Stimulated activated effector memory CD8-positive, alpha-beta T cell treated with anti-CD3 and anti-CD28 coated beads, Interleukin-12 subunit alpha, Interleukin-12 subunit beta, amount 100 ng/mL, for 72 hours (primary cell): Measurements from ENCODE around the gene ACO1.

Experiments
- ATAC-seq: fragments of 150-1000 bp; cut with Tn5 transposase; 2 replicates; pipeline ENCODE4 v1.10.0; 2021
- DNase-seq, 2 donors: peaks; one replicate each; pipeline ENCODE4 v3.0.0; 2021 to 2022; ENCODE audit warnings: low spot score in 2 of 2
- H3K27ac Mint-ChIP-seq: one replicate; pipeline ENCODE4 v1.8.0; 2022; ENCODE audit warnings: mild to moderate bottlenecking, mixed read lengths
- H3K36me3 Mint-ChIP-seq: one replicate; pipeline ENCODE4 v1.8.0; 2022; ENCODE audit warnings: mild to moderate bottlenecking, mixed read lengths
- H3K4me1 Mint-ChIP-seq: one replicate; pipeline ENCODE4 v1.8.0; 2022; ENCODE audit warnings: mixed read lengths
- H3K4me3 Mint-ChIP-seq: one replicate; pipeline ENCODE4 v1.8.0; 2022; ENCODE audit warnings: mild to moderate bottlenecking, mixed read lengths
- H3K9me3 Mint-ChIP-seq: one replicate; pipeline ENCODE4 v1.8.0; 2022; ENCODE audit warnings: mixed read lengths

The ACO1 gene

GRCh38 chr9:32483343-32483742 is 98.9 kb downstream of the ACO1 start:
- peak overlapping the region; percentile 55 for H3K27ac Mint-ChIP-seq

GRCh38 chr9:32486839-32487562 is 102.6 kb downstream of the ACO1 start:
- Mint-ChIP-seq H3K9me3 (no peaks in the 10 kb centered on the region), H3K4me3 (no peak overlapping the region), H3K4me1 (no peaks in the 10 kb centered on the region), H3K27ac (peak overlapping the region; percentile 27), H3K36me3 (peaks cover 81% of the 10 kb centered on the region)
- ATAC-seq (no peak), DNase-seq (no peak)

More at GRCh38 chr9:32483343-32483742, 98.9 kb downstream of the ACO1 start:
- Mint-ChIP-seq H3K36me3 (peaks cover 97% of the 10 kb centered on the region), H3K4me3 (no peak overlapping the region), H3K9me3 (no peaks in the 10 kb centered on the region), H3K4me1 (no peaks in the 10 kb centered on the region)
- DNase-seq (no peak), ATAC-seq (no peak)

- no peaks in the 10 kb centered on the region for H3K9me3 Mint-ChIP-seq
- DNase-seq = no peak
Observed at GRCh38 chr9:32487981-32488380, 103.5 kb downstream of the ACO1 start.

GRCh38 chr9:32490601-32491000 is 106.2 kb downstream of the ACO1 start:
- DNase-seq = no peak
- no peak for ATAC-seq
- H3K4me1 Mint-ChIP-seq = no peaks in the 10 kb centered on the region
- H3K27ac Mint-ChIP-seq = no peak overlapping the region
- peaks cover 75% of the 10 kb centered on the region for H3K36me3 Mint-ChIP-seq
- no peak overlapping the region for H3K4me3 Mint-ChIP-seq
- no peaks in the 10 kb centered on the region for H3K9me3 Mint-ChIP-seq

More at GRCh38 chr9:32487981-32488380, 103.5 kb downstream of the ACO1 start:
- Mint-ChIP-seq H3K4me1 (no peaks in the 10 kb centered on the region), H3K27ac (no peak overlapping the region), H3K4me3 (no peak overlapping the region), H3K36me3 (peaks cover 78% of the 10 kb centered on the region)
- no peak for ATAC-seq

GRCh38 chr9:32497921-32498320 is 113.5 kb downstream of the ACO1 start:
- ATAC-seq (no peak), DNase-seq (no peak)
- H3K9me3 Mint-ChIP-seq = no peaks in the 10 kb centered on the region
- H3K4me1 Mint-ChIP-seq = peaks cover 10% of the 10 kb centered on the region
- peaks cover 72% of the 10 kb centered on the region for H3K36me3 Mint-ChIP-seq
- H3K27ac Mint-ChIP-seq = no peak overlapping the region
- no peak overlapping the region for H3K4me3 Mint-ChIP-seq

- DNase-seq (no peak), ATAC-seq (no peak)
- H3K4me3 Mint-ChIP-seq = no peak overlapping the region
Observed at GRCh38 chr9:32500768-32501167, 116.3 kb downstream of the ACO1 start.

GRCh38 chr9:32501868-32502267 is 117.4 kb downstream of the ACO1 start:
- DNase-seq (no peak), ATAC-seq (no peak)
- Mint-ChIP-seq H3K4me1 (peaks cover 14% of the 10 kb centered on the region), H3K4me3 (no peak overlapping the region), H3K9me3 (no peaks in the 10 kb centered on the region), H3K36me3 (peaks cover 37% of the 10 kb centered on the region), H3K27ac (no peak overlapping the region)

More at GRCh38 chr9:32500768-32501167, 116.3 kb downstream of the ACO1 start:
- Mint-ChIP-seq H3K27ac (peak overlapping the region; percentile 23), H3K36me3 (peaks cover 48% of the 10 kb centered on the region), H3K9me3 (no peaks in the 10 kb centered on the region), H3K4me1 (peaks cover 14% of the 10 kb centered on the region)

GRCh38 chr9:32502464-32502863 is 118.0 kb downstream of the ACO1 start:
- H3K4me1 Mint-ChIP-seq = peaks cover 14% of the 10 kb centered on the region
- peaks cover 31% of the 10 kb centered on the region for H3K36me3 Mint-ChIP-seq
- no peaks in the 10 kb centered on the region for H3K9me3 Mint-ChIP-seq
- DNase-seq (no peak), ATAC-seq (no peak)
- no peak overlapping the region for H3K4me3 Mint-ChIP-seq
- H3K27ac Mint-ChIP-seq = peak overlapping the region; percentile 18

GRCh38 chr9:32503008-32503407 is 118.6 kb downstream of the ACO1 start:
- DNase-seq (no peak), ATAC-seq (no peak)
- peaks cover 17% of the 10 kb centered on the region for H3K4me1 Mint-ChIP-seq
- peaks cover 26% of the 10 kb centered on the region for H3K36me3 Mint-ChIP-seq
- H3K27ac Mint-ChIP-seq = peak overlapping the region; percentile 18
- H3K4me3 Mint-ChIP-seq = no peak overlapping the region
- no peaks in the 10 kb centered on the region for H3K9me3 Mint-ChIP-seq
